ENCODE data around the gene NHSL2. TPM values are rescaled to one million over a fixed set of nuclear protein-coding genes. Genes with fewer than 3 reads are reported as not detected.

The NHSL2 gene
- total RNA-seq, 4 donors from 2014 or later = 10.4 to 31.4 (median 17.7) TPM

DNA sequence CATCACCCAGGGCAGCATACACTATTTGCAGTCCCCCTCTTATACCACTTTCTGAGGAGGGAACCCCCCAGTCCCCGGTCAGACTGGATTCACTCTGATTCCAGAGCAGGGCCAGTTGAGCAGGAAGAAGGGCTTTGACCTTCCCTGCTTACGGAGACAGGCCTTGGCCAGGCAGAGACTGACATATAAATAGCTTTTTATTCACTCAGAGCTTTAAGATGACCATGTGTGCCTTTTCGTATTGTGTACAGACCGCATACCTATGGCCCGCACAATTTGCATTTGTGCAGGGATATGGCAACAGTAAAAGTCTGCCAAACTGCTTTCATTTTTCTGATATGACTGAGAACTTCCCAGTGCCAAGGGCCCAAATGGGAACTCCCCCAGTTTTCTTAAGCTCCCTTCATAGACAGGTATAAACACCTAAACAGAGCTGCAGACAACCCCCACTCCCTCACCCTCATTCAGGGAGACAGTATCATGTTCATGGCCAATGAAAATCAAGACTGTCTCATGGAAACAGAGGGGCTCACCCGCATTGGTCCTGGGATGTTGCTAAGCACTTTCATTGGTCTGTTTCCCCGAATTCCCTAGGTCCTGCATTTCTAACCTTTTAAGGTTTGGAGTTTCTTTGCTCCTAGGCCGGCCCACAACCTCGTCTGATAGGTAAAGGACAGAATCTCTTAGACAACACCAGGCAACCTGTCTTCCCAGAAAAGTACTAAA lies 135.1 kb downstream of the NHSL2 start:
- H3K9me3 ChIP-seq = no peaks in the 10 kb centered on the region
- no peak overlapping the region for H3K4me3 ChIP-seq
- DNase-seq (ENCODE audit: extremely low spot score) = no peak
- no peaks in the 10 kb centered on the region for H3K36me3 ChIP-seq
- intact Hi-C loops (cut with DNase I) = no loop called here
- TF ChIP-seq POLR2AphosphoS5 (IDR thresholded peaks at IDR 0.05) = peak; percentile 54 to 55
- no peak for TF ChIP-seq POLR2A (IDR thresholded peaks at IDR 0.05; ENCODE audit: low read depth)
- TF ChIP-seq EP300 (IDR thresholded peaks at IDR 0.05) = no peak
- TF ChIP-seq, protein P1, sequence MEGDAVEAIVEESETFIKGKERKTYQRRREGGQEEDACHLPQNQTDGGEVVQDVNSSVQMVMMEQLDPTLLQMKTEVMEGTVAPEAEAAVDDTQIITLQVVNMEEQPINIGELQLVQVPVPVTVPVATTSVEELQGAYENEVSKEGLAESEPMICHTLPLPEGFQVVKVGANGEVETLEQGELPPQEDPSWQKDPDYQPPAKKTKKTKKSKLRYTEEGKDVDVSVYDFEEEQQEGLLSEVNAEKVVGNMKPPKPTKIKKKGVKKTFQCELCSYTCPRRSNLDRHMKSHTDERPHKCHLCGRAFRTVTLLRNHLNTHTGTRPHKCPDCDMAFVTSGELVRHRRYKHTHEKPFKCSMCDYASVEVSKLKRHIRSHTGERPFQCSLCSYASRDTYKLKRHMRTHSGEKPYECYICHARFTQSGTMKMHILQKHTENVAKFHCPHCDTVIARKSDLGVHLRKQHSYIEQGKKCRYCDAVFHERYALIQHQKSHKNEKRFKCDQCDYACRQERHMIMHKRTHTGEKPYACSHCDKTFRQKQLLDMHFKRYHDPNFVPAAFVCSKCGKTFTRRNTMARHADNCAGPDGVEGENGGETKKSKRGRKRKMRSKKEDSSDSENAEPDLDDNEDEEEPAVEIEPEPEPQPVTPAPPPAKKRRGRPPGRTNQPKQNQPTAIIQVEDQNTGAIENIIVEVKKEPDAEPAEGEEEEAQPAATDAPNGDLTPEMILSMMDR (IDR thresholded peaks at IDR 0.05) = no peak
- peak overlapping the region; percentile 82 to 88 (median 86) for H3K27ac ChIP-seq (replicated peaks in 1 of 4)
- peaks cover 11 to 89% (median 76%) of the 10 kb centered on the region in 4 donors for H3K4me1 ChIP-seq
- WGBS = 62% methylated on average over 9 of the region's 9 CpGs
- no peaks in the 10 kb centered on the region for H3K27me3 ChIP-seq

DNA sequence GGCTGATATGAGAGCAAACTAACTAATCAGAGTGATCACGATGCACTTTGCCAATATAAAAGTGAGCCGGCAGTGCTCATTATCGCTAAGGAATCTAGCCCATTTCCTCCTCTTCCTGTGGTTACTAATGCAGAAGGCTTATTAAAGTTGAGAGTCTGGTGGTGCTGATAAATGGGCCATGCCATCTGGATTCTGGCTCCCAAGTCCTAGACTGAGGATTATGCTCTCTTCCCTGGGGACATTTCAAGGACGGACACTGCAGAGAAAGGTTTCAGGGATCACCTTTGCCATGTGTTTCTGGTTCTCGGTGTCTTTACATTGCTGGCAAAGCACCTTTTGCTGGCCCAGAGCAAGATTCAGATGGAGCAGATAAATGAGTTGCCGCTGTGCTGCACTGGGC lies 135.8 kb downstream of the NHSL2 start:
- H3K4me1 ChIP-seq = peaks cover 11 to 82% (median 68%) of the 10 kb centered on the region in 4 donors
- DNase-seq (ENCODE audit: extremely low spot score) = no peak
- no peak overlapping the region for H3K4me3 ChIP-seq
- intact Hi-C loops (cut with DNase I) = no loop called here
- H3K27me3 ChIP-seq = no peaks in the 10 kb centered on the region
- H3K9me3 ChIP-seq = no peaks in the 10 kb centered on the region
- H3K36me3 ChIP-seq = no peaks in the 10 kb centered on the region
- TF ChIP-seq, protein P1 (IDR thresholded peaks at IDR 0.05) = no peak
- no peak for TF ChIP-seq POLR2AphosphoS5 (IDR thresholded peaks at IDR 0.05)
- no peak for TF ChIP-seq POLR2A (IDR thresholded peaks at IDR 0.05; ENCODE audit: low read depth)
- TF ChIP-seq EP300 (IDR thresholded peaks at IDR 0.05) = no peak
- WGBS = 40% methylated on average over 6 of the region's 6 CpGs
- peak overlapping the region; percentile 82 to 88 (median 86) for H3K27ac ChIP-seq (replicated peaks in 1 of 4)

DNA sequence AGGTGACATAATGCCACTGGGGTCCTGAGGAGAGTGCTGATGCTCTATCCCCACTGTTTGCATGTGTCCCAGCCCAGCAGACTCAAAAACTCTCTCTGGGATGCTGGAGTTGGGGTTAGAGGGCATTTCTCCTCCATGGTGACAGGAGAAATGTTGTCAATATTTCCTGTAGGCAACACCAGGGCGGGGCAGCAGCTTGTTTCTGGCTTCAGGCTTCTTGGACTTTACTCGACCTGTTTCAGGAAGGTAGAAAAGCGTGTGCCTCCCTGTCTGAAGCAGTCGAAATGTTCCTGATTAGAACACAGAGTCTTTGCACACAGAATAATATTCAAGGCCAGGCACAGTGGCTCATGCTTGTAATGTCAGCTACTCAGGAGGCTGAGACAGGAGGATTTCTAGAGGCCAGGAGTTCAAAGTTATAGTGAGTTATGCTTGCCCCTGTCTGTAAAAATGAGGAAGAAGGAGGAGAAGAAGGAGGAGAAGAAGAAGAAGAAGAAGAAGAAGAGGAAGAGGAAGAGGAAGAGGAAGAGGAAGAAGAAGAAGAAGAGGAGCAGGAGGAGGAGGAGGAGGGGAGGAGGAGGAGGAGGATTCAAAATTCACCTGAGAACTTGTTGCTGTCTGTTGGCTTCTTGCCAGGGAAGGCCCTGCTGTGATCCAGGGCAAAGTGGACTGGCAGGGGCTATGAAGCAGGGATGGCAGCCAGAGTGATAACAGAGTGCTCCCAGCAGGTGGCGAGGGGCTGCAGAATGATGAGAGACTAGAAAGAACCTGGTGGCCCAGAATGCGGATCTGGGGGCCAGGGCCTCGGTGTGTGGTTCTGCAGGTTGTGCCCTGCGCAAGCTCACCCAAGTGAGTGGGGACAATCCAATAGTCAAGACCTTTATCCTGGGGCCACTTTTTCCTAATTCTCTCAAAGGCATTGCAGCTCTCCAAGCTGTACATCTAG lies 138.1 kb downstream of the NHSL2 start:
- peak overlapping the region; percentile 40 to 88 (median 71) for H3K27ac ChIP-seq (replicated peaks in 1 of 4)
- no peaks in the 10 kb centered on the region for H3K9me3 ChIP-seq
- H3K36me3 ChIP-seq = no peaks in the 10 kb centered on the region
- 83% methylated on average over 8 of the region's 8 CpGs for WGBS
- H3K27me3 ChIP-seq = no peaks in the 10 kb centered on the region
- intact Hi-C loops (cut with DNase I) = no loop called here
- H3K4me3 ChIP-seq = no peak overlapping the region
- TF ChIP-seq POLR2AphosphoS5 (IDR thresholded peaks at IDR 0.05) = no peak
- TF ChIP-seq POLR2A (IDR thresholded peaks at IDR 0.05; ENCODE audit: low read depth) = no peak
- TF ChIP-seq, protein P1 (IDR thresholded peaks at IDR 0.05) = no peak
- no peak for TF ChIP-seq EP300 (IDR thresholded peaks at IDR 0.05)
- H3K4me1 ChIP-seq = peaks cover 11 to 79% (median 66%) of the 10 kb centered on the region in 4 donors
- no peak for DNase-seq (ENCODE audit: extremely low spot score)

DNA sequence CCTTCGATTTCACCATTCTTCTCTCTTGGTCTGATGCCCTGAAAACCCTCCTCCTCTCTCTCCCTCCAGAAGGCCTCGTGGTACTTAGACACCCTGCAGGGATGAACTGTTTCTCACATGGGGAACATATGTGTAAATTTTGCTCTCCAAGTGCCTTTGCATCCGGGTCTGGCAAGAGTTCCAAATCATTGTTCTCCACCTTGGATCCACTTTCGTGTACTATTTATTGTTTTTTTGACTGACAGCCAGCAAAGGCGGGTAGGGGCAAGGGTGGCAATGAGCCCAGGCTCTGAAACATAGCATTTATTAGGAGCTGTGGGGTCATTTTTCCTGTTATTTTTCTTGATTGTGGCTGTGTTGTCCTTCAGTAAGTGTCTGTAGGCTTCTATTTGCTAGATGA lies 139.4 kb downstream of the NHSL2 start:
- Histone ChIP-seq H3K4me3 (no peak overlapping the region), H3K27me3 (no peaks in the 10 kb centered on the region), H3K9me3 (no peaks in the 10 kb centered on the region), H3K36me3 (no peaks in the 10 kb centered on the region), H3K27ac (replicated peaks in 1 of 4) (peak overlapping the region; percentile 17 to 88 (median 50)), H3K4me1 (peaks cover 11 to 85% (median 68%) of the 10 kb centered on the region in 4 donors)
- intact Hi-C loops (cut with DNase I) = no loop called here
- TF ChIP-seq POLR2AphosphoS5 (IDR thresholded peaks at IDR 0.05) (no peak), EP300 (IDR thresholded peaks at IDR 0.05) (no peak), POLR2A (IDR thresholded peaks at IDR 0.05; ENCODE audit: low read depth) (no peak)
- TF ChIP-seq, protein P1 (IDR thresholded peaks at IDR 0.05) = no peak
- no peak for DNase-seq (ENCODE audit: extremely low spot score)
- 63% methylated on average over 5 of the region's 5 CpGs for WGBS

All from esophagus muscularis mucosa (tissue), 4 donors.